Bronchial epithelial cell (primary cell): ENCODE measurements around the gene RBM47. TPM values are rescaled to one million over a fixed set of nuclear protein-coding genes. Genes with fewer than 3 reads are reported as not detected.
"Not testable (repeated sequence)": the region's sequence is repeated elsewhere in the genome, so short reads cannot be mapped to it uniquely, and the experiment has no call there.

Source experiments
- DNase-seq: peaks from one replicate; pipeline ENCODE4 v3.0.0-alpha.2; 2010; ENCODE audit warnings: low read depth
- FAIRE-seq: peaks from 2 replicates; lab custom pipeline; 2011; peaks lifted over from hg19 to GRCh38; lab: Jason Lieb, UNC
- H3K27me3 ChIP-seq: 2 replicates; pipeline ENCODE4 v1.5.1; 2011; ENCODE audit warnings: low read length; ENCODE audit not compliant: control insufficient read depth, insufficient read depth
- H3K36me3 ChIP-seq: 2 replicates; pipeline ENCODE4 v1.5.1; 2011; ENCODE audit warnings: low read length; ENCODE audit not compliant: control insufficient read depth, insufficient read depth
- H3K4me3 ChIP-seq: 2 replicates; pipeline ENCODE4 v1.5.1; 2011; ENCODE audit warnings: mild to moderate bottlenecking, low read depth, low read length, control low read depth
- CTCF ChIP-seq: IDR thresholded peaks from 2 replicates; pipeline ENCODE4 v1.5.1; 2011; ENCODE audit warnings: mild to moderate bottlenecking, moderate library complexity, low read length, control low read depth, inconsistent platforms; ENCODE audit not compliant: insufficient read depth, severe bottlenecking
- total RNA-seq: library from RNA; depleted of rRNA; stranded (reverse); fragments of >200 nt; gene quantifications from 2 replicates; pipeline ENCODE4 v1.2.1, GENCODE V29; 2014

Gene RBM47
- total RNA-seq, 1 donor from 2014 or later, result 35.0 TPM

DNA sequence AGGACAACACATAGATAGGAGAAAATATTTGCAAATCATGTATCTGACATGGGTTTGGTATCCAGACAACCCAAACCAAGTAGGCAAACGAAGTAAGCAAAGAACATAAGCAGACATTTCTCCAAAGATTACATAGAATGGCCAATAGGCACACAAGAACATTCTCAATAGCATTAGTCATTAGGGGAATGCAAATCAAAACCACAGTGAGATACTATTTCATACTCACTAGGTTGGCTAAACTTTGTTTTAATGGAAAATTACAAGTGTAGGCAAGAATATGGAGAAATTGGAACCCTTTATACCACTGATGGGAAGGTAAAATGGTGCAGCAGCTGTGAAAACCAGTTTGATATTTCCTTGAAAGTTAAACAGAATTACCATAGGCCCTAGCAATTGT lies 219.8 kb downstream of the RBM47 start:
- H3K4me3 ChIP-seq, result no peak overlapping the region
- no peak for FAIRE-seq
- no peaks in the 10 kb centered on the region for H3K27me3 ChIP-seq
- no peaks in the 10 kb centered on the region for H3K36me3 ChIP-seq
- DNase-seq, result peak; percentile 78
- TF ChIP-seq CTCF, result no peak

GRCh38 chr4:40407468-40407867 lies 222.2 kb downstream of the RBM47 start:
- H3K4me3 ChIP-seq, DNase-seq, H3K27me3 ChIP-seq, H3K36me3 ChIP-seq, FAIRE-seq: not testable (repeated sequence)

- Histone ChIP-seq H3K36me3 (no peaks in the 10 kb centered on the region), H3K27me3 (no peaks in the 10 kb centered on the region), H3K4me3 (no peak overlapping the region)
- no peak for TF ChIP-seq CTCF
- FAIRE-seq (no peak), DNase-seq (no peak)
Observed at GRCh38 chr4:40406340-40406739, 223.3 kb downstream of the RBM47 start.

- DNase-seq, result no peak
- no peak for TF ChIP-seq CTCF
- no peaks in the 10 kb centered on the region for H3K27me3 ChIP-seq
- H3K4me3 ChIP-seq, result no peak overlapping the region
- H3K36me3 ChIP-seq, result no peaks in the 10 kb centered on the region
- no peak for FAIRE-seq
Observed at GRCh38 chr4:40405193-40405592, 224.5 kb downstream of the RBM47 start.

GRCh38 chr4:40403081-40403480 lies 226.6 kb downstream of the RBM47 start:
- no peak overlapping the region for H3K4me3 ChIP-seq
- DNase-seq (no peak), FAIRE-seq (no peak)
- no peaks in the 10 kb centered on the region for H3K27me3 ChIP-seq
- no peak for TF ChIP-seq CTCF
- H3K36me3 ChIP-seq, result no peaks in the 10 kb centered on the region

GRCh38 chr4:40402556-40402955 lies 227.1 kb downstream of the RBM47 start:
- Histone ChIP-seq H3K36me3 (no peaks in the 10 kb centered on the region), H3K27me3 (no peaks in the 10 kb centered on the region), H3K4me3 (no peak overlapping the region)
- FAIRE-seq (no peak), DNase-seq (peak; percentile 79)
- no peak for TF ChIP-seq CTCF
